A204.1 (cell line): Measurements from ENCODE around the gene POLRMT.
"Not testable (repeated sequence)": the region's sequence is repeated elsewhere in the genome, so short reads cannot be mapped to it uniquely, and the experiment has no call there.

Experiments
- FAIRE-seq: peaks from 2 replicates; lab custom pipeline; 2012; peaks lifted over from hg19 to GRCh38; lab: Jason Lieb, UNC

POLRMT gene

DNA sequence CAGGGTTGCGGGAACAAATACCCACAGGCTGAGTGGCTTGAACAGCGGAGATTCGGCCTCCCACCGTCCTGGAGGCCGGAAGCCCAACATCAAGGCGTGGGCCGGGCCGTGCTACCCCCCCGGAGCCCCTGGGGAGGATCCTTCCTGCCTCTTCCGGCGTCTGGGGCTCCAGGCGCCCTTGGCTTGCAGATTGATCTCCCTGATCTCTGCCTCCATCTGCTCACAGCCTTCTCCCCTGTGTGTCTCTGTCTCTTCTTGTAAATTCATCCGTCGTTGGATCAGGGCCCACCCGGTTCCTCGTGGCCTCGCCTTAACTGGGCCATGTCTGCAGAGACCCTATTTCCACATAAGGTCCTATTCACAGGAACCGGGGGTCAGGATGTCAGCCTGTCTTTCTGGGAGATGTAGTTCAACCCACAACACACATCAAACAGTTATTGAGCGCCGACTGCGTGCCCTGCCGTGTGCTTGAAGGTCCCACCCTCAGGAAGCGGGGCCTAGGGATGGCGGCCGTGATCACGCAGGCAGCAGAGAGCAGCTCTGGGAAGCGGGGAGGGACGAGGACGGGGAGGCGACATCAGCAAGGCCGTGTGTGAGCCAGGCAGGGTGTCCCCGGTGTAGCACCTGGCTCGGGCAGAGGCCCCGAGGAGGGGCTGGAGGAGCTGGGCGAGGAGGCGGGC is 22.4 kb downstream of the POLRMT start:
- no peak for FAIRE-seq

DNA sequence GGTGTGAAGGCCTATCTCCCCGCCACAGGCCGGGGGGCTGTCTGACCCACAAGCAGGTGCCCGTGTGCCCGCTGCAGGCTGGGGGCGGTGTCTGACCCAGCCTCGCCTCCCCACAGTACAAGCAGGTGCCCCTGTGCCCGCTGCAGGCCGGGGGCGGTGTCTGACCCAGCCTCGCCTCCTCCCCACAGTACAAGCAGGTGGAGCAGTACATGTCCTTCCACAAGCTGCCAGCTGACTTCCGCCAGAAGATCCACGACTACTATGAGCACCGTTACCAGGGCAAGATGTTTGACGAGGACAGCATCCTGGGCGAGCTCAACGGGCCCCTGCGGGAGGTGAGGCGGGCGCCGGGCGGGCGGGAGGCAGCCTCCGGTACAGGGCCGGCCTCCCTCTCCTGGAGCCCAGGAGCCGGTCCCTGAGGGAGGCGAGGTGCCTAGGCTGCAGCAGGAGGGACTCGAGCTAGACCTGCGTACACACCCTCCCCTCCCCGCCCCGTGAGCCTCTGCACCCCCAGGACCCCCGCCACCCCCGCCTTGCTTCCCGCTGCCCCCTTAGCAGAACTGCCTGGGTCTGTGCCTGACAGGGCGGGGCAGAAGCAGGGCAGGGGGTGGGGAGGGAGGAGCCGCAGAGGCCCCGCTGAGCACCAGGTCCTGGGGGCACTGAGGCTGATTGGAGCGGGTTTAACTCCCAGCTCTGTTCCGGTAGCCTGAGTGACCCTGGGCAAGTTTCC is 23.1 kb downstream of the POLRMT start:
- FAIRE-seq: no peak

DNA sequence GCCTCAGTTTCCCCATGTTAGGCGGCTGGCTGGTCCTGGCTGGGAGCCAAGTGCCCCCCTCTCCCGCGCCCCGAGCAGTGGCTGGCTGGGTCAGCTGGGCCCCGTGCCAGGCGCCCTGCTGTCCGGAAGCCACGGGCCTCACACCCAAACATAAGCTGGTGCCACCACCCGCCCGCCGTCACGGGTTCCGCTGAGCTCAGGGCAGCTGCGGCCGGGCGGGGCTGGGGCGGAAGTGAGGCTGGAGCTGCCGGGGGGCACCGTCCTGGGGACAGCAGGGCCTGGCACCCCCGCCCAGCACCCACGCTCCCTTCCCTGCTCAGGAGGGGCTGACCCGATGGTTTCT is 24.4 kb downstream of the POLRMT start:
- no peak for FAIRE-seq

DNA sequence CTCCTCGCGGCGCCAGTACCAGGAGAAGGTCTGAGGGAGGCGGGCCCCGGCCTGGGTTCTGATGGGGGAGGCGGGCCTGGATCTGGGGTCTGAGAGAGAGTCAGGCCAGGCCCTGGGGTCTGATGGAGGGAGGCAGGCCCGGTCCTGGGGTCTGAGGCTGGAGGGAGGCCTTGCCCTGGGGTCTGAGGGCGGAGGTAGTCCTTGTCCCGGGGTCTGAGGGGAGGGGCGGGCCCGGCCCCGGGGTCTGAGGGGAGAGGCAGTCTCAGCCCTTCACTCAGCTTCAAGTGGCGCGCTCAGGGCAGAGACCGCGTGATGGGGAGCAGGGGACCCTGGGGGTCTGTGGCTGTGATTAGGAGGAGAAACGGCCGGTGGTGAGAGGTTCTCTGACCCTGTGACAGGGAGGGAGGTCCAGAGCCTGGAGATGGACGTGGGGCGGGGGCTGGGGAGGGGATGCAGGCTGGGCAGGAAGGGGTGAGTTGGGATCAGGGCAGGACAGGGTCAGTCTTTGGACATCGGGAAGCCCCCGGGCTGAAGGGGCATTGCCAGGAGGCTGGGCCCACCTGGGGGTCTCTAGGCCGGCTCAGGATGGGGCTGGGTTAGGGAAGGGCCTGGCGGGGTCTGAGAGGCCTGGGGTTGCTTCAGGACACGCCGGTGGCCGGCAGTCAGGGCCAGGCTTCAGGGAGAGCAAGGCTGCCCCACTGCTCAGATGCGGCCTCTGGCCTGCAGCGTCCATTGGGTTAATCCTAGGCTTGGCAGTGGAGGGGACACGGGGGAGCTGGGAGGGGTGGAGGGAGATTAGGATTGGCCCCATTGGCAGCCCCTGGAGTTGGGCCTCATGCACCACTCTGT is 25.0 kb downstream of the POLRMT start:
- no peak for FAIRE-seq

DNA sequence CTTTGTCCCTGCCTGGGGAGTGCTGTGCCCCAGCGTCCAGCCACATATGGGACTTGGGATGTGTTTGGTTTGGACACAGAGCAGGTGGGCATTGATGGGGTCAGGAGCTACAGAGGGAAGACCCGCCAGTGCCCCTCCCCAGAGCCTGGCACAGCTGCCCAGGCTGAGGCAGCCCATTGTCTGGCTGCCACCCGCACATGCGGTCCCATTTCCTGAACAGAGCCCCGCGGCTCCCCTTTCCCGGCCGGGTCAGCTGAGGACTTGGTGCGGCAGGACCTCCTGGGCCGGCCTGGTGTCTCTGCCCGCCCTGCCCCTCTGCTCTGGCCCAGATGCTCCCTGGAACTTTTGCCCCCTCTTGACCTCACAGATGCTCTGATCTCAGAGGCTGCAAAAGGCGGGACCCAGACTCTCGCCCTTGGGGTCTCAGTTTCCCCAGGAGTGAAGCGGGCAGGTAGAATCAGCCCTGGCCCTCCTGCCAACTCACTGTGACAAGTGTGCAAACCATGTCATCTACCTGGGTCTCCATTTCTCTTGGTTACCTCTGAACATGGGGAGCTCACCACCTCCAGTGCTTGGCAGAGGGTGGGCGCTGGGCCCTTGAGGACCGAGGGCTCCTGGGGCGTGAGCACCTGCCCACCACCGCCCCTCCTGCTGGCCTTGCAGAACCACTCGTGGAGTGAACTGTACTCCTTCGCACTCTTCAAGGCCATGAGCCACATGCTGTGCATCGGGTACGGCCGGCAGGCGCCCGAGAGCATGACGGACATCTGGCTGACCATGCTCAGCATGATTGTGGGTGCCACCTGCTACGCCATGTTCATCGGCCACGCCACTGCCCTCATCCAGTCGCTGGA is 25.8 kb downstream of the POLRMT start:
- no peak for FAIRE-seq

DNA sequence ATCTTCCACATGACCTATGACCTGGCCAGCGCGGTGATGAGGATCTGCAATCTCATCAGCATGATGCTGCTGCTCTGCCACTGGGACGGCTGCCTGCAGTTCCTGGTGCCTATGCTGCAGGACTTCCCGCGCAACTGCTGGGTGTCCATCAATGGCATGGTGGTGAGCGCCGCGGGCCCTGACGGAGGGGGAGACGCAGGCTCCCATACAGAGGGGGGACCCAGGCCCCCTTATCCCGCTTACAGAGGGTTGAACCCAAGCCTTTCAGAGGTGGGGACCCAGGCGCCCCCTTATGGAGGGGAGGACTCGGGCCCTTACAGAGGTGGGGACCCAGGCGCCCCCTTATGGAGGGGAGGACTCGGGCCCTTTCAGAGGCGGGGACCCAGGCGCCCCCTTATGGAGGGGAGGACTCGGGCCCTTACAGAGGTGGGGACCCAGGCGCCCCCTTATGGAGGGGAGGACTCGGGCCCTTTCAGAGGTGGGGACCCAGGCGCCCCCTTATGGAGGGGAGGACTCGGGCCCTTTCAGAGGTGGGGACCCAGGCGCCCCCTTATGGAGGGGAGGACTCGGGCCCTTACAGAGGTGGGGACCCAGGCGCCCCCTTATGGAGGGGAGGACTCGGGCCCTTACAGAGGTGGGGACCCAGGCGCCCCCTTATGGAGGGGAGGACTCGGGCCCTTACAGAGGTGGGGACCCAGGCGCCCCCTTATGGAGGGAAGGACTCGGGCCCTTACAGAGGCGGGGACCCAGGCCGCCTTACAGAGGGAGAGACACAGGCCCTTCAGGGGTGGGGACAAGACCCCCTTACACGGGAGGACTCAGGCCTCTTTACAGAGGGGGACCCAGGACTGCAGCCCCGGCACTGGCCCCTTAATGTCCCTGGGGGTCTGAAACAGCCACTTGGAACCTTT is 28.0 kb downstream of the POLRMT start:
- FAIRE-seq: not testable (repeated sequence)

DNA sequence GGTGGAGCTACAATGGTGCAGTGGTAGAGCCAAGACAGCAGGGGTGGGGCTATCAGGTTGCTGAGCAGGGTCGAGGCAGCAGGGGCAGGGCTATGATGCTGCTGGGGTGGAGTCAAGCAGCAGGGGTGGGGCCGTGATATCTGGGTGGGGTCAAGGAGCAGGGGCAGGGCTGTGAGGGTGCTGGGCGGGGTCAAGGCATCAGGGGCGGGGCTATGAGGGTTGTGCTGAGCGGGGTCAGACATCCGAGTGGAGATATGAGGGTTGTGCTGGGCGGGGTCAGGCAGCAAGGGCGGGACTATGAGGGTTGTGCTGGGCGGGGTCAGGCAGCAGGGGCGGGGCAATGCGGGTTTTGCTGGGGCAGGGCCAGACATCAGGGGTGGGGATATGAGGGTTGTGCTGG is 29.0 kb downstream of the POLRMT start:
- FAIRE-seq: no peak

DNA sequence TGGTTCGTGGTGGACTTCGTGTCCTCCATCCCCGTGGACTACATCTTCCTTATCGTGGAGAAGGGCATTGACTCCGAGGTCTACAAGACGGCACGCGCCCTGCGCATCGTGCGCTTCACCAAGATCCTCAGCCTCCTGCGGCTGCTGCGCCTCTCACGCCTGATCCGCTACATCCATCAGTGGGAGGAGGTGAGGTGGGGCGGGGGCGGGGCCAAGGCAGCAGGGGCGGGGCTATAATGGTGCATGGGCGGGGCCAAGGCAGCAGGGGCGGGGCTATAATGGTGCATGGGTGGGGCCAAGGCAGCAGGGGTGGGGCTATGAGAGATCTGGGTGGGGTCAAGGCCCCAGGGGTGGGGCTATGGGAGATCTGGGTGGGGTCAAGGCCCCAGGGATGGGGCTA is 29.6 kb downstream of the POLRMT start:
- not testable (repeated sequence) for FAIRE-seq

DNA sequence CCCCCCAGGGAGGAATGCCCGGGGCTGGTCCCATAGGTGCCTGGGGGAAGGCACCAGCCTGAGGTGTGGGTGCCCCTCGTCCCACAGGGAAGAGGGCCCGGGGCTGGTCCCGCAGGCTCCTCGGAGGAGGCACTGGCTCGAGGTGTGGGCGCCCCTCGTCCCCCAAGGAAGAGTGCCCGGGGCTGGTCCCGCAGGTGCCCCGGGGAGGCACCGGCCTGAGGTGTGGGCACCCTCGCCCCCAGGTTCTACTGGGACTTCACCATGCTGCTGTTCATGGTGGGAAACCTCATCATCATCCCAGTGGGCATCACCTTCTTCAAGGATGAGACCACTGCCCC is 30.1 kb downstream of the POLRMT start:
- FAIRE-seq: not testable (repeated sequence)

DNA sequence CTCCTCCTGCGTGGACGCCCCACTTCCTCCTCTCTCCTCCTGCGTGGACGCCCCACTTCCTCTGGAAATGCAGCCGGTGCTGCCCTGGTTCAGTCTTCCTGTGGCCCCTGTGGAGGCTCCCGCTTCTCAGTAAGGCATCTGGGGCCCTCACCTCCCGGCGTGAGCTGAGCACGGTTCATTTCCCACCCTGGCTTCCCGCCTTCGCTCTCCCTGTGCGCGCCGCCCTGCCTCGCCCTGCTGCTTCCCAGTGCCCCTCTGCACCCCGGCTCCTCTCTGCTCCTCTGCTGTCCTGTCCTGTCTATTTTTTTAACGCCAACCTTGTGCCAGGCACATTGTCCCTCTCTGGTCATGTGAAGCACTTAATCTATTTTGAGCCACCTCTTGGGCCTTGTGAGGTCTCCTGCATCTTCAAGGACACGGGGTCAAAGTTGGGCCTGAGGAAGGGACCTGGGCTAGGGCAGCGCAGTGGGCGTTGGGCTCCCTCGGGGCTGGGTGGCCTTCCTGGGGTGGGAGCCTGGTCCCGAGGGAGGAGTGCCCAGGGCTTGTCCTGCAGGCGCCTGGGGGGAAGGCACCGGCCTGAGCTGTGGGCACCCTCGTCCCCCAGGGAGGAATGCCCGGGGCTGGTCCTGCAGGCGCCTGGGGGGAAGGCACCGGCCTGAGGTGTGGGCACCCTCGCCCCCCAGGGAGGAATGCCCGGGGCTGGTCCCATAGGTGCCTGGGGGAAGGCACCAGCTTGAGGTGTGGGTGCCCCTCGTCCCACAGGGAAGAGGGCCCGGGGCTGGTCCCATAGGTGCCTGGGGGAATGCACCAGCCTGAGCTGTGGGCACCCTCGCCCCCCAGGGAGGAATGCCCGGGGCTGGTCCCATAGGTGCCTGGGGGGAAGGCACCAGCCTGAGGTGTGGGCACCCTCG is 30.7 kb downstream of the POLRMT start:
- no peak for FAIRE-seq

DNA sequence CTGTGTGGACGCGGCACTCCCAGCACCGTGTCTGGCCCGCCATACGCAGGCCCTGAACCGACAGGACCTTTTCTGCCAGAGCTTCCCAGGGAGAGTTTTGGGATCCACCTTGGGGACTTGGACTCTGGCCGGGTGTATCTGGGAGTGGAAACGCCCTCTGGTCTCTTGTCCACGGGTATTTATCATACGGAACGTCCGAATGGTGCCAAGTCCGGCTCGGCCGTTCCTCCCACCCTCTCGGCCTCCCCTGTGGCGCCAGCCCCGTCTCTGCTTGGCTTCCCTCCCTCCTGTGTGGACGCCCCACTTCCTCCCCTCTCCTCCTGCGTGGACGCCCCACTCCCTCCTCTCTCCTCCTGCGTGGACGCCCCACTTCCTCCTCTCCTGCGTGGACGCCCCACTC is 31.5 kb downstream of the POLRMT start:
- FAIRE-seq: no peak

DNA sequence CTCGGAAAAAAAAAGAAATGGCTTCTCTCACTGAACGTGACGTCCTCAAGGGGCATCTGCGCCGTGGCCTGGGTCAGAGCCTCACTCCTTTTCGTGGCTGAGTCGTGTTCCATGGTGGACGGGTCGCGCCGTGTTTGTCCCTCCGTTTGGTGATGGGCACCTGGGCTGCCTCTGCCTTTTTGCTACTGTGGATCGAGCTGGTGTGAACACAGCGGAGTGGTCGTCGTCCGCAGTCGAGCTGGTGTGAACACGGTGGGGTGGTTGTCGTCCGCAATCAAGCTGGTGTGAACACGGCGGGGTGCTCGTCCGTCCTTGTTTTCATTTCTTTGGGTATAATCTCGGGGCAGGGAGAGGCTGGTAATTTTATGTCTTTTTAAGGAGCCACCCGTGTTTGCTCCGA is 32.0 kb downstream of the POLRMT start:
- no peak for FAIRE-seq

DNA sequence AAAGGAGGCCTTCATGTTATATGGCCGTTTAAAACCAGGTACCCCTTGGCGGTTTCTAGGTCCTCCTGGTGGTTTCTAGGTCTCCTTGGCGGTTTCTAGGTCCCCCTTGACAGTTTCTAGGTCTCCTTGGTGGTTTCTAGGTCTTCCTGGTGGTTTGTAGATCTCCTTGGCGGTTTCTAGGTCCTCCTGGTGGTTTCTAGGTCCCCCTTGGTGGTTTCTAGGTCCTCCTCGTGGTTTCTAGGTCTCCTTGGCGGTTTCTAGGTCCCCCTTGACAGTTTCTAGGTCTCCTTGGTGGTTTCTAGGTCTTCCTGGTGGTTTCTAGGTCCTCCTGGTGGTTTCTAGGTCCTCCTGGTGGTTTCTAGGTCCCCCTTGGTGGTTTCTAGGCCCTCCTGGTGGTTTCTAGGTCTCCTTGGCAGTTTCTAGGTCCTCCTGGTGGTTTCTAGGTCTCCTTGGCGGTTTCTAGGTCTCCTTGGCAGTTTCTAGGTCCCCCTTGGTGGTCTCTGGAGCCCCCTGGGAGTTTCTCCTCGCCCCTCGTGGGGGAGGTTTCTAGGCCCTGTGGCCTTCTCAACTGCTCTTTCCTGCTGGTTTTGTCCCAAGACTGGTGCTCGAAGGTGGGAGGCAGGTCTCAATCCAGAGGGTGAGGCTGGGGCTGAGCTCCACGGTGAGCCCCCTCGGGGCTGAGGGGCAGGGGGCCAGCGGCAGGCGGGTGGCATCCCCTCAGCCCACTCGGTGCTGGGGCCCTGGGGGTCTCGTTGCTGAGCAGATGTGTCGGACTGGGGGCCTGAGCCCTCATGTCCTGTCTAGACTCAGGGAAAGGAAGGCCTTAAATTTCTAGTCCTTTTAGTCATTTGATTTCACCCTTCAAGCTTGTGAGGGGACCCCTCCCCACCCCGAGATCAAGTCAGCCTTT is 35.7 kb downstream of the POLRMT start:
- no peak for FAIRE-seq

DNA sequence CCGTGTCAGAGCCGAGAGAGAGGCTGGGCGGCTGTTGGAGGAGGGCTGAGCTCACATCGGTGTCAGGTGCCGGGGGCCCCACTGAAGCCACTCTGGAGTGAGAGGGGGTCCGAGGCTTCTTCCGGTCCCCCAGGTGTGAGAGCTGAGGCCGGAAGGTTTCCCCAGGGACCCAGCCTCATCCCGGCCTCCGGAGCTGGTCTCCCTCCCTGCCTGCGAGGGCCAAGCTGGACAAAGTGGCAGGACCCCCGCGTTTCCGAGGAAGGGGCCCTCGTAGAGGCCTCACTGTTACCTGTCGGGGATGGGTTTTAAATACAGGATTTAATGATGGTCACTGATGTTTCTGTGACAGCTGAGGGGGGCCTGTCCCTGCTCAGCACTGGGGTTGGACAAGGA is 37.1 kb downstream of the POLRMT start:
- FAIRE-seq: no peak

DNA sequence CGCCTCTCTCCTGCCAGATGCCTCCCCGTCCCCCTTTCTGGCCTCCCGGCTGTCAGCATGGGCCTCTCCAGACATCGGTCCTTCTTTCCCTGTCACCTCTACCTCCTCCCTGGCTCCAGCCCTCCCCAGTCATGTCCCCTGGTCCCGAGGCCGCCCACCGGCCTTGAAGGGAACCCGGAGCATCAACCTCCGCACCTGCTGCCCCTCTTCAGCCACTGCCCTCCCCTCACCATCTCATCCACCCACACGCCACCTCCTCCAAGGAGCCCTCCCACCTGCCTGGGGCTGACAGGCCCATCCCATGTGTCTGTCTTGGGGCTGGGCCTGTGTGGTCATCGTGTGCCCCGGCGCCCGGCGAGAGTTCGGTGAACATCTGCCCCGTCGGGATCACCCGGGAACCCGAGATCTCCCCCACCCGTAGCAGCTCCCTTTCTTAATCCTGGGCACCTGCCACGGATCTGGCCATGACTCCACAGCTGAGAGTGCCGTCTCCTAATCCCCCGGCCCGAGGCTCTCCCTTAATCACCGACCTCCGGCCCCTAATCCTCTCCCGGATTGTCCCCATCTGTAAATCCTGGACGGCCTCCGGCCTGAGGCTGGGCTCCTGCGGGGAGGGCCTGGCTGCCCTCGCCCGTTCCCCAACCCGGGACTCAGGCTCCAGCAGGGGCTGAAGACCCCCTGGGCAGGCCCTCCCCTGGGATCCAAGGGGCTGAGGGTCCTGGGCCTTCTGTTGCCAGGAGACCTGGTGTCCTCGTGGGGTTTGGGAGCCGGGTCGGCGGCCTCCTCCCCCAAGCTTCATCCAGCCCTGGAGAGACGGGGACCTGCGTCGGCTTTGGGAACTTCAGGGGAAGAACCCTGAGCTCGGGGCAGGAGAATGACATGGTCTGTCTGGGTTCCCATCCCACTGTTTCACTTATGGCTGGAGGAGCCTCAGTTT is 37.7 kb downstream of the POLRMT start:
- no peak for FAIRE-seq

DNA sequence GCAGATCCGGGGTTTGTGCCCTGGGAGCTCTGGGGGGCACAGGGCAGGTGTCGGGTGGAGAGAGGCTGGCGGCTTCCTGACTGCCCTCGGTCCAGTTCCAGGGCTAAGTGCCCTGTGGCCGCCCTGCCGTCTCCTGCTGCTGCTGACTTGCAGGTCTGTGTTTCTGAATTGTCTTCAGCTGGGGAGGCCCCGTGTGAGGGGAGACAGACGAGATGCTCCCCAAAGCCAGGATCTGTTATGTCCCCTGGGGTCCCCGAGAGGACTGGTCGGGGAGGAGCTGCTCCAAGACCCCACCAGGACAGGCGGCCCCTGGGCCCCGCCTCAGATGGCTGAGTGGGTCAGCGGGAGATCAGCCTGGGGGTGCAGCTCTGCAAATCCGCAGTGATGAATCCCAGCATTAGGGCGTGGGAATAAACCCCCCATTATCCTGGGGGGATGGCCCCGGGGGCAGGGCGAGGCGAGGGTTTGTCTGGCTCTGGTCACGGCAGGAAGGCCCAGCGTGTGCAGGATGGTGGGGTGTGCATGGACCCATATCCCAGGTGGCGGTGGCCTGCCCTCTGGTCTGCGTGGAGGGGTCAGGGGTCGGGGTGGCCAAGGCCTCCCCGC is 39.0 kb downstream of the POLRMT start:
- no peak for FAIRE-seq

DNA sequence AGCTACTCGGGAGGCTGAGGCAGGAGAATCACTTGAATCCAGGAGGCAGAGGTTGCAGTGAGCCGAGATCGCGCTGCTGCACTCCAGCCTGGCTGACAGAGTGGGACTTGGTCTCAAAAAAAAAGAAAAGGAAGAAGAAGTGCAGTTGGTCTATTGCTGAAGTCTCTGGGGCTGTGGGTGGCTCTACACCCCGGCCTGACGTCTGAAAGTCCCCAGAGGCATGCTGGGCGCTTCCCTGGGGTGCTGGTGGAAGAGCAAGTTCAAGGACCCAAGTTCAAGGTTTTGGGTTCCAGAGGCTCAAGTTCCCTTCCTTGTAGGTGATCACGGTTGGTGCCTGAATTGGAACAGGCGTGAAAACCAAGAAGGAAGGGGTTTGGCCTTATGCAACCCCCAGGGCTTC is 39.8 kb downstream of the POLRMT start:
- no peak for FAIRE-seq

DNA sequence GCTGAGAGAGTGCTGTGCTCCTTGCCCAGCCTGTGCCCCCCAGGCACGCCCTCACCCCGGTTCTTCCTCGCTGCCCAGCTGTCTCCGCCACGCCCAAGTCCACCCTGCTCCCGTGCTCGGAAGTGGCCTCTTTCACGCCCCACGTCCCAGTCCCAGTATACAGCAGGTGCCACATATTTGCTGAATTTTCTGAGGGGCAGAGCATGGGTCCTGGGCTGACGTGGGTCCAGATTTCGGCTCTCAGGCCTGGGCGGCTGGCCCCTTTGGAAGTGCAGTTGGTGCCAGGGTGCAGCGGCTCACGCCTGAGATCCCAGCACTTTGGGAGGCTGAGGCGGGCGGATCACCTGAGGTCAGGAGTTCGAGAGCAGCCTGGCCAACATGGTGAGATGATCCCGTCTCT is 40.3 kb downstream of the POLRMT start:
- no peak for FAIRE-seq
